Measurements from ENCODE around the gene POLD2. TPM values are rescaled to one million over a fixed set of nuclear protein-coding genes. Genes with fewer than 3 reads are reported as not detected.

POLD2 gene
- total and polyA plus RNA-seq, 2 donors (not counting 1 experiment from before 2014, with no cell fraction given), result 69.8 to 76.5 TPM

GRCh38 chr7:44103923-44104859, 19.2 kb downstream of the POLD2 start, which contains the start of gene AEBP1:
Gene AEBP1 (plus strand): TSS chr7:44104345. CDS start chr7:44104666, 321 bp downstream.
- Histone ChIP-seq H3K9ac (ENCODE audit: insufficient read depth, low read length) (peak within 1 kb of the TSS; percentile 68), H3K4me1 (ENCODE audit: control insufficient read depth, extremely low read depth, insufficient read depth, low read length) (peaks cover 31% of the 10 kb centered on the region), H2AFZ (ENCODE audit: low read length) (no peak within 1 kb of the TSS), H4K20me1 (ENCODE audit: control insufficient read depth, extremely low read depth, insufficient read depth, low read length) (no peaks in the 10 kb centered on the region), H3K27me3 (ENCODE audit: control insufficient read depth, insufficient read depth, low read length) (no peaks in the 10 kb centered on the region), H3K9me3 (ENCODE audit: control insufficient read depth, insufficient read depth, low read depth, low read length) (no peaks in the 10 kb centered on the region), H3K4me3 (replicated peaks in 1 of 4; ENCODE audit: control extremely low read depth in 1 of 4, insufficient read depth in 1 of 4, low read depth in 3 of 4, low read length in 4 of 4) (peak within 1 kb of the TSS; percentile 35 to 87 (median 54)), H3K27ac (ENCODE audit: insufficient read depth, low read length) (peak within 1 kb of the TSS; percentile 63), H3K4me2 (ENCODE audit: extremely low read depth, insufficient read depth, low read length) (peak within 1 kb of the TSS; percentile 81), H3K79me2 (ENCODE audit: control insufficient read depth, insufficient read depth, low read length) (no peaks in the 10 kb centered on the region), H3K36me3 (ENCODE audit: control insufficient read depth, insufficient read depth, low read length) (peaks cover 5% of the 10 kb centered on the region)
- peak in 1 of 2 donors; percentile 46 for DNase-seq (ENCODE audit: low read depth in 2 of 2)
- no peak for TF ChIP-seq CTCF (conservative IDR thresholded peaks at IDR 0.05 in 1 of 2, IDR thresholded peaks at IDR 0.05 in 1 of 2; ENCODE audit: low read depth in 1 of 2, low read length in 2 of 2)
- TF ChIP-seq EZH2 (IDR thresholded peaks at IDR 0.05; ENCODE audit: low read length, missing control alignments), result no peak

DNA sequence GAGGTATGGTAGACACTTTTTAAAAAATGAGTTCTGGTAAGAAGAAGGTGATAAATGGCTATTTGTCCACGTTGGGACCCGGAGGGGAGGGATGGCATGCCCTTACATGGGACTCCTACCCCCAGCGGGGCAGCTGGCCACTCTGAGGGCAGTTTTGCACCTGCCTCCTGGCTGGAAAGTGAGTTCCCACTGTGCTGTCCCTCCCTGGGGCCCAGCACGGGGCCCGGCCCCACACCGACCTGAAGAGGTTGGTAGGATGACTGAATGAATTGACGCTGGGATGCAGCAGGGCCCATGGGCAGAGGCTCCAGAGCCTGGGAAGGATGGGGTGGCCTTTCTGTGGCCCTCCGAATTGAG, 19.8 kb downstream of the POLD2 start:
- H3K4me3 ChIP-seq (replicated peaks in 1 of 4; ENCODE audit: control extremely low read depth in 1 of 4, insufficient read depth in 1 of 4, low read depth in 3 of 4, low read length in 4 of 4), result no peak overlapping the region
- H3K9me3 ChIP-seq (ENCODE audit: control insufficient read depth, insufficient read depth, low read depth, low read length), result no peaks in the 10 kb centered on the region
- H4K20me1 ChIP-seq (ENCODE audit: control insufficient read depth, extremely low read depth, insufficient read depth, low read length), result no peaks in the 10 kb centered on the region
- DNase-seq (ENCODE audit: low read depth in 2 of 2), result no peak
- H2AFZ ChIP-seq (ENCODE audit: low read length), result no peak overlapping the region
- H3K27ac ChIP-seq (ENCODE audit: insufficient read depth, low read length), result no peak overlapping the region
- TF ChIP-seq EZH2 (IDR thresholded peaks at IDR 0.05; ENCODE audit: low read length, missing control alignments) (no peak), CTCF (conservative IDR thresholded peaks at IDR 0.05 in 1 of 2, IDR thresholded peaks at IDR 0.05 in 1 of 2; ENCODE audit: low read depth in 1 of 2, low read length in 2 of 2) (no peak)
- peaks cover 2% of the 10 kb centered on the region for H3K36me3 ChIP-seq (ENCODE audit: control insufficient read depth, insufficient read depth, low read length)
- peaks cover 31% of the 10 kb centered on the region for H3K4me1 ChIP-seq (ENCODE audit: control insufficient read depth, extremely low read depth, insufficient read depth, low read length)
- no peak overlapping the region for H3K9ac ChIP-seq (ENCODE audit: insufficient read depth, low read length)
- no peaks in the 10 kb centered on the region for H3K27me3 ChIP-seq (ENCODE audit: control insufficient read depth, insufficient read depth, low read length)
- no peaks in the 10 kb centered on the region for H3K79me2 ChIP-seq (ENCODE audit: control insufficient read depth, insufficient read depth, low read length)
- H3K4me2 ChIP-seq (ENCODE audit: extremely low read depth, insufficient read depth, low read length), result no peak overlapping the region

GRCh38 chr7:44102846-44103565, 20.3 kb downstream of the POLD2 start:
- Histone ChIP-seq H3K79me2 (ENCODE audit: control insufficient read depth, insufficient read depth, low read length) (no peaks in the 10 kb centered on the region), H3K4me1 (ENCODE audit: control insufficient read depth, extremely low read depth, insufficient read depth, low read length) (peaks cover 31% of the 10 kb centered on the region), H3K27ac (ENCODE audit: insufficient read depth, low read length) (peak overlapping the region; percentile 56), H3K27me3 (ENCODE audit: control insufficient read depth, insufficient read depth, low read length) (no peaks in the 10 kb centered on the region), H3K4me2 (ENCODE audit: extremely low read depth, insufficient read depth, low read length) (no peak overlapping the region), H3K4me3 (replicated peaks in 1 of 4; ENCODE audit: control extremely low read depth in 1 of 4, insufficient read depth in 1 of 4, low read depth in 3 of 4, low read length in 4 of 4) (no peak overlapping the region), H3K36me3 (ENCODE audit: control insufficient read depth, insufficient read depth, low read length) (peaks cover 2% of the 10 kb centered on the region), H2AFZ (ENCODE audit: low read length) (no peak overlapping the region), H3K9me3 (ENCODE audit: control insufficient read depth, insufficient read depth, low read depth, low read length) (no peaks in the 10 kb centered on the region), H4K20me1 (ENCODE audit: control insufficient read depth, extremely low read depth, insufficient read depth, low read length) (no peaks in the 10 kb centered on the region), H3K9ac (ENCODE audit: insufficient read depth, low read length) (no peak overlapping the region)
- TF ChIP-seq EZH2 (IDR thresholded peaks at IDR 0.05; ENCODE audit: low read length, missing control alignments) (no peak), CTCF (conservative IDR thresholded peaks at IDR 0.05 in 1 of 2, IDR thresholded peaks at IDR 0.05 in 1 of 2; ENCODE audit: low read depth in 1 of 2, low read length in 2 of 2) (no peak)
- DNase-seq (ENCODE audit: low read depth in 2 of 2), result no peak
